ENCODE measurements around the gene KRT15. TPM values are rescaled to one million over a fixed set of nuclear protein-coding genes. Genes with fewer than 3 reads are reported as not detected.
A peak's percentile ranks its signal among the peaks of the same experiment; 100 is the strongest.

The KRT15 gene
- polyA plus RNA-seq, 10 donors = 0.10 to 122 (median 0.89) TPM; not detected in 5

GRCh38 chr17:41505809-41506767 lies 12.6 kb downstream of the KRT15 start:
- no peak for DNase-seq

GRCh38 chr17:41505007-41505808 lies 13.5 kb downstream of the KRT15 start, which contains the start of gene KRT13:
KRT13 (minus strand) TSS chr17:41505612; CDS start chr17:41505550, 62 bp downstream.
- no peak for DNase-seq

- DNase-seq = no peak
Measured at GRCh38 chr17:41504246-41504977, 14.3 kb downstream of the KRT15 start.

GRCh38 chr17:41503202-41503601 lies 15.5 kb downstream of the KRT15 start:
- DNase-seq = no peak

- DNase-seq = peak in 1 of 3 donors; percentile 33
Measured at GRCh38 chr17:41500131-41500911, 18.4 kb downstream of the KRT15 start.

- no peak for DNase-seq
Measured at GRCh38 chr17:41499714-41500113, 19.0 kb downstream of the KRT15 start.

- no peak for DNase-seq
Measured at GRCh38 chr17:41498276-41498675, 20.4 kb downstream of the KRT15 start.

- DNase-seq = peak; percentile 10 to 54 (median 48)
Measured at GRCh38 chr17:41496803-41497484, 21.7 kb downstream of the KRT15 start.

GRCh38 chr17:41494524-41494923 lies 24.2 kb downstream of the KRT15 start:
- no peak for DNase-seq

- DNase-seq = peak; percentile 19 to 45 (median 23)
Measured at GRCh38 chr17:41492771-41493170, 25.9 kb downstream of the KRT15 start.

- peak in 1 of 3 donors; percentile 29 for DNase-seq
Measured at GRCh38 chr17:41492351-41492750, 26.3 kb downstream of the KRT15 start.

GRCh38 chr17:41491476-41491875 lies 27.2 kb downstream of the KRT15 start:
- DNase-seq = no peak

GRCh38 chr17:41490000-41490990 lies 28.4 kb downstream of the KRT15 start:
- DNase-seq = no peak

GRCh38 chr17:41489531-41489930 lies 29.2 kb downstream of the KRT15 start, which contains the start of gene KRT36:
KRT36 (minus strand) TSS chr17:41489910; CDS start chr17:41489864, 46 bp downstream.
- DNase-seq = no peak

GRCh38 chr17:41486809-41487530 lies 31.7 kb downstream of the KRT15 start:
- DNase-seq = no peak

GRCh38 chr17:41486316-41486715 lies 32.4 kb downstream of the KRT15 start:
- no peak for DNase-seq

GRCh38 chr17:41484920-41485904 lies 33.5 kb downstream of the KRT15 start:
- no peak for DNase-seq

All from muscle of back (tissue), 11 donors.